WI38 (cell line): ENCODE data around the gene KDM7A.

Experiments used
- H3K4me3 ChIP-seq: 2 replicates; pipeline ENCODE4 v1.5.1; 2011; ENCODE audit warnings: low read depth, mild to moderate bottlenecking, control low read depth, low read length
- CTCF ChIP-seq: IDR thresholded peaks from 2 replicates; pipeline ENCODE4 v1.5.1; 2012; ENCODE audit warnings: low read depth, mild to moderate bottlenecking, control low read depth, low read length

The KDM7A gene

DNA sequence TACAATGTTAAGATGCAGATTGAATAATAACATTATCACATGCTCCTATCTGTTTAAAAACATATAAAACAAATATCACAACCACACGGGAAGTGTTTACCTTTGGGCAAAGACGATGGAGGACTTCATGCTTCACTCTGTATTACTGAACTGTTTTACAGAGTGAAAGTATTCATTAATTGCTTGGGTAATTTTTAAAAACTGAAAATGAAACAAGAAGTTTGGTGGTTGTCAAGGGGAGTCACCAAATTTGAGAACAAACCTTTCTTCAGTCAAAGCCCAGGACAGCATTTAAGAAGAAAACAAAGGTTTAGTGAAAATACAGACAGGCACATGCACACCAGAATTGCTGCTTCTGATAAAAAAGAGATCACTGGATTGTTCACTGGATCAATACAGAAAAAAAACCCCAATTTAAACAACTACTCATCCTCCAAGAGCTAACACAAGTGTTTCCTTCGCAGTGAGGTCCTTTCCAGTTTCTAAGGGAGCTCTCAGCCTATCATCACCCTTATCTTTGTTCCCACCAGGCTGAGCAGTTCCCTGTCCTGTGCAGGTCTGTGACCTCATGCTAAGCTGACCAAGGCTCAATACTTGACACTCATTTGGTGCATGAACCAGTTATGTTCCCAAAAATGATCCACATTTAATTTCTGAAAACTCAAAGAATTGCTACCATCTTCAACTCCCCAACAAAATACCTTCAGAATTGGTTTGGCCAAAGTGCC is 122.8 kb downstream of the KDM7A start:
- H3K4me3 ChIP-seq = no peak overlapping the region
- no peak for TF ChIP-seq CTCF

DNA sequence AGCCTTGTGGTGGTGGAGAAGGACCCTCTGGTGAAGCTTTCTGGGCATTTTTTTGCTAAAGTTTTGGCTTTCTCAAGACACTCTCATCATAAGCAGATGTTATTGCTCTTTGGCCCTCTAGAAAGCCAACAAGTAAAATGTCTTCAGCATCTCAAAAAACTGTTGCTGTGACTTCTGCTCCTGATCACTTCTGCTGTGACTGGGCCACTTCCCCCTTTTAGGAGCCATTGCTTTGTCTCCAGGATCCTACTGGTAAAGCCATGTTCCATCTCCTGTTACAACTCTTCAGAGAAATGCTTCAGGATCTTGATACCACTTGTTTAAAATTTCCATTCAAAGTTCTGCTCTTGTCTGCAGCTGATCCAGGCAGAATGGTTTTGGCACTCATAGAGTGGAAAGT is 125.0 kb downstream of the KDM7A start:
- no peak for TF ChIP-seq CTCF
- no peak overlapping the region for H3K4me3 ChIP-seq

DNA sequence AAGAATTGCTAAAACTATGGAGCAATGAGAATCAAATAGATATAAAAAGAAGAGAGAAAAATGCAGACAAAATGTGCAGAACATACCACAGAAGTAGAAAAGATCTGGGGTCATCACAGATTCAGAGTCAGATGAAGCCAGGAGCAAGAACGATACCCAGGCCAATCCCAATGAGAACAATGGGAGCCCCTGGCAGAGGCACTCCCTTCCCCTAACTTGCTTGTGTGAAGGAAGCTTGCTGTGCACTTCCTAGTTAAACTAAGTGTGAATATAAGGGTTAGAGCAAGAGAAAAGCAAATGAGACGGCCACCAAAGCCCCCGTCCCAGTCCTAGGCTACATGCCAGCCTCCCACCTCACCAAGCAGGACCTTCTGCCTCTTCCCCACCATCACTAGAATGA is 126.7 kb downstream of the KDM7A start:
- H3K4me3 ChIP-seq = no peak overlapping the region
- TF ChIP-seq CTCF = no peak

DNA sequence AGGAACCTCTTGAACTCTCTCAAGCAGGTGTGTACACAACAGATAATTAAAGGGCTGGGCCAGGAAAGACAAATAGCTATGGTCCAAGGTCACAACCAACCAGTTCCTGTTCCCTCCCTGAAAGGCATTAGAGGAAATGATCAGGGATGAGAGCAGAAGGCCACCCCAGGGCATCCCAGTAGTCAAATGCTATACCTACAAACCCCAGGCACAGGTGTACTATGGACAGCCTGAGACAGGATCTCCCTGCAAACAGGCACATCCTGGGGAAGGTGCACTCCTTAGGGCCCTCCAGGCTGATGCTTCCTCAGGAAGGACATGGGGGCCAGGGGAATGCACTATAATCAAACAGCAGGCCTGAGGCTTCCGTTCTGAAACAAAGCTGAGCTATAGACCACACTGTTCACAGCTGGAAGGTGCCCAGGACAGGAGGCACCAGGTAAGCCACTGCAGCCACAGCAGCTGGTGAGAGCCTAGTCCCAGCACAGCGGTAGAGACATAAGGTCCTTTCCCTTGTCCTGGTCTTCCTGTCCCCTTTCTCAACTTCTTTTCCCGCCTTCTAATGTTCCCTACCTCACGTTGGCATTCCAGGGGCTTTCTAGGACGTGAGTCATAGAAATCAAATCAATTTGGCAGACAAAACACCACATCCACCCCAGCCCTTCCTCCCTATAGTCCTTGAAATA is 127.3 kb downstream of the KDM7A start:
- no peak overlapping the region for H3K4me3 ChIP-seq
- no peak for TF ChIP-seq CTCF

DNA sequence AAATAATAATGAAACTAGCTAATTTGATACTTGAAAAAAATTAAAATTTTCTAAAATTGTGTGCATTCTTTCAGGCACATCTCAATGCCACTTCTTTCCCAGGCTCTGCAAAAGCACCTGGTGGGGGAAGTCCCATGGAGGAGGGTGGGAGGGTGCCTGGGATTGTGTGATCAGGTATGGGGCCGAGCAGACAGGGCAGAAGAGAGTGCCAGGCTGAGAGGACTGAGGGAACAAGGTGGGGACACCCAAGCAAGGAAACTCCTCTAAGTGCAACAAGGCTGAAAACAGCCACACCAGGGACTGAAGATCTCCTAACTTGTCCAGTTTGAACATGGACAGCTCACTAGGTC is 127.8 kb downstream of the KDM7A start:
- TF ChIP-seq CTCF = no peak
- no peak overlapping the region for H3K4me3 ChIP-seq

GRCh38 chr7:140048138-140048537 is 128.6 kb downstream of the KDM7A start:
- no peak overlapping the region for H3K4me3 ChIP-seq
- no peak for TF ChIP-seq CTCF

GRCh38 chr7:140047197-140047596 is 129.6 kb downstream of the KDM7A start:
- no peak overlapping the region for H3K4me3 ChIP-seq
- no peak for TF ChIP-seq CTCF
